Lower leg skin (tissue), 4 donors: ENCODE results near the gene PTH2R. TPM values are rescaled to one million over a fixed set of nuclear protein-coding genes. Genes with fewer than 3 reads are reported as not detected.

ENCODE experiments used
- DNase-seq, 2 donors: peaks; one replicate each; pipeline ENCODE4 v3.0.0-alpha.2; 2019; ENCODE audit warnings: low spot score in 2 of 2
- H3K4me3 ChIP-seq: fragments of 200-600 bp; sonication (generic); 2 replicates; pipeline ENCODE4 v1.5.1; 2017; ENCODE audit warnings: mild to moderate bottlenecking, low read depth; ENCODE audit not compliant: poor library complexity, severe bottlenecking
- POLR2A ChIP-seq, 2 donors: fragments of 450-650 bp; IDR thresholded peaks; one replicate each; pipeline ENCODE4 v1.6.1; 2016 to 2017; ENCODE audit warnings: antibody characterized with exemption in 2 of 2, mild to moderate bottlenecking in 1 of 2, moderate library complexity in 1 of 2
- WGBS, 2 donors: methylation state at CpG; one replicate each; pipeline ENCODE4 v1.1.5; 2018; 5-methylcytosine and 5-hydroxymethylcytosine counted together
- intact Hi-C: fragments of 100-400 bp; cut with DNase I; formaldehyde crosslinking; loops from one replicate; pipeline ENCODE4 v1.15.0; 2023; ENCODE audit warnings: low total_unique reads
- total RNA-seq, 4 donors: library from RNA; depleted of rRNA; stranded (reverse); fragments of >200 nt; gene quantifications; one replicate each; pipeline ENCODE4 v1.1.0, GENCODE V29; 2016
- TF ChIP-seq, protein P1 (sequence below), 3 donors: fragments of 450-650 bp; IDR thresholded peaks; one replicate each; pipeline ENCODE4 v1.5.1; 2016; ENCODE audit warnings: antibody characterized with exemption in 3 of 3, mild to moderate bottlenecking in 3 of 3, moderate library complexity in 2 of 3

PTH2R gene
- total RNA-seq, 4 donors from 2014 or later: 0.25 to 0.29 TPM; not detected in 2

DNA sequence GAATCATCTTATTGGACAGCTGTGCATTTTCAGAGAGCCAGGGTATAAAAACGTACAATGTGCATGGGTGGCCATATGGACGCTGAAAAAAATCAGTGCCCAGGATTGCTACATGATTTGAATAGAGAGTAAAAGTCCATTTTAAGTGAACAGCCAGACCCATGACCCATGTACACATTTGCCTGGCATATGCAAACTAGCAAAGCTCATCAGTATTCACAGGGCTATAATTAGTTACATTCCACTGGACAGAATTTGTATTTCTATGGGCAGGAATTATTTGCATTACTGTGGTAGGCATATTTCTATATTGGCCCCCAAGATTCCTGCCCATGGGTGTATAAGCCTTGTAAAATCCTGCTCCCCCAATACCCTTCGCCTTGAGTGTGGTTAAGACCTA is 78.8 kb downstream of the PTH2R start:
- 83 to 93% methylated on average over 3 of the region's 3 CpGs for WGBS, 2 donors
- H3K4me3 ChIP-seq: no peak overlapping the region

DNA sequence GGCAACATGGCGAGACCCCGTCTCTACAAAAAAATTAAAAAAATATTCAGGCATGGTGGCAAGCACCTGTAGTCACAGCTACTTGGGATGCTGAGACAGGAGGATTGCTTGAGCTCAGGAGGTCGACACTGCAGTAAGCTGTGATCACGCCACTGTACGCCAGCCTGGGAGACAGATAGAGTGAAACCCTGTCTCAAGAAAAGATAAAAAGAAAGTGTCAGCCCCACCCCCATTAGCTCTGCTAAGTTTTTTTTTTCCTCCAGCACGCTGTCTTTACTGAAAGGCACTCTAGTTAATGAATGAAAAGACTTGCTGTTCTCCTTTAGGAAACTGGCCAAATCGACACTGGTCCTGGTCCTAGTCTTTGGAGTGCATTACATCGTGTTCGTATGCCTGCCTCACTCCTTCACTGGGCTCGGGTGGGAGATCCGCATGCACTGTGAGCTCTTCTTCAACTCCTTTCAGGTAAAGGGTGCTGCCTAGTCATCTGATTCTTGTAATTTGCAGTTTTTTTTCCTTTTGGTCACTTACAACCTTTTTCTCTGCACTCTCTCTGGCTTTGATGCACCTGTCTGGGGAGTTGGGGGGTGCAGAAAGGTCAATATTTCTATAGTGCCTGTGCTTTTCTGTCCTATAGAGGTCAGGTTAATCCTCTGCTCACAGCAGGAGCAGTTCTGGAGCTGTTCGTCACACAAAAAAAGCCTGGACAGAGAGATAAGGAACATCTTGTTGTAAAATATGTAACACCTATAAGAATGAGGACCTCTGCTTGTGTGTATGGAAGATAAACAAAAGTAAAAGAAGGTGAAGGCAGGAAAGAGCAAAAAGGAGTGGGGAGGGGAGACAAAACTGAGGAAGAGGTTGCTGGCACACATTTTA is 82.3 kb downstream of the PTH2R start:
- no peak for DNase-seq
- TF ChIP-seq POLR2A (IDR thresholded peaks at IDR 0.05): no peak
- TF ChIP-seq, protein P1, sequence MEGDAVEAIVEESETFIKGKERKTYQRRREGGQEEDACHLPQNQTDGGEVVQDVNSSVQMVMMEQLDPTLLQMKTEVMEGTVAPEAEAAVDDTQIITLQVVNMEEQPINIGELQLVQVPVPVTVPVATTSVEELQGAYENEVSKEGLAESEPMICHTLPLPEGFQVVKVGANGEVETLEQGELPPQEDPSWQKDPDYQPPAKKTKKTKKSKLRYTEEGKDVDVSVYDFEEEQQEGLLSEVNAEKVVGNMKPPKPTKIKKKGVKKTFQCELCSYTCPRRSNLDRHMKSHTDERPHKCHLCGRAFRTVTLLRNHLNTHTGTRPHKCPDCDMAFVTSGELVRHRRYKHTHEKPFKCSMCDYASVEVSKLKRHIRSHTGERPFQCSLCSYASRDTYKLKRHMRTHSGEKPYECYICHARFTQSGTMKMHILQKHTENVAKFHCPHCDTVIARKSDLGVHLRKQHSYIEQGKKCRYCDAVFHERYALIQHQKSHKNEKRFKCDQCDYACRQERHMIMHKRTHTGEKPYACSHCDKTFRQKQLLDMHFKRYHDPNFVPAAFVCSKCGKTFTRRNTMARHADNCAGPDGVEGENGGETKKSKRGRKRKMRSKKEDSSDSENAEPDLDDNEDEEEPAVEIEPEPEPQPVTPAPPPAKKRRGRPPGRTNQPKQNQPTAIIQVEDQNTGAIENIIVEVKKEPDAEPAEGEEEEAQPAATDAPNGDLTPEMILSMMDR (IDR thresholded peaks at IDR 0.05): no peak
- H3K4me3 ChIP-seq: no peak overlapping the region
- WGBS, 2 donors: 69 to 72% methylated on average over 12 of the region's 12 CpGs
- intact Hi-C loops: no loop called here

More for the DNA sequence above, 78.8 kb downstream of the PTH2R start:
- intact Hi-C loops: no loop called here
- DNase-seq: no peak
- TF ChIP-seq, protein P1 (IDR thresholded peaks at IDR 0.05): no peak
- TF ChIP-seq POLR2A (IDR thresholded peaks at IDR 0.05): no peak

DNA sequence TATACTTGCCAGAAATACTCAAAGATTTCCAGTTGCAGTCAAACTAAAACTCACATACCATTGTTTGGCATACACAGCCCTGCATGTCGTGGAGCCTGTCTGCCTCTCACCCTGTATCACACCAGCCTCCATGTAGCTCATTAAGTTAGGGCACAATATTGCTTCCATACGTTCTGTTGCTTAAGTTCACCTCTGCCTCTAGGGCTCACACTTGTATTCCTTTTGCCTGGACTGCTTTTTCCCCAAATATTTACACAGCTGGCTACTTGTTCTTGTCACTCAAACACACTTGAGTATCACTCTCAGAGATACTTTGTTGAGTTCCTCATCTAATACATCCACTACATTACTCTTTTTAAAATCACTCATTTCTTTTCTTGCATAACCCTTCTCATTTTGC is 83.1 kb downstream of the PTH2R start:
- intact Hi-C loops: no loop called here
- TF ChIP-seq POLR2A (IDR thresholded peaks at IDR 0.05): no peak
- TF ChIP-seq, protein P1 (IDR thresholded peaks at IDR 0.05): no peak
- 20 to 24% methylated on average over 2 of the region's 2 CpGs for WGBS, 2 donors
- no peak overlapping the region for H3K4me3 ChIP-seq
- no peak for DNase-seq

DNA sequence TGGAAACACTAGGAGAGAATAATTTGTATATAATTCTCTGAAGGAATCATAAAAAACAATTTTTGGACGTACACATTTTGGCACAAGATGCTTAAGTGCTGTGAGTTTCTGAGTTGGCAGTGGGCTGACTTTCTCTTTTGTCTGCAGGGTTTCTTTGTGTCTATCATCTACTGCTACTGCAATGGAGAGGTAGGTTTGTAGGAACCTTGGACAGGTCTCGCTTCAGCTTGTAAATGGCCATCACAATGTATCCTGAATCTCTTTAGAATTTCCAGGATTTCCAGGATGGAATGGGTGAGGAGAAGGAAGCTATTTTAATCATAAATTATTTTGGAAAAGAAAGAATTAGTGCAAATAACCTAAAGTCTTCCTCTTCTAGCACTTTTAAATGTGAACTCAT is 83.9 kb downstream of the PTH2R start:
- intact Hi-C loops: no loop called here
- TF ChIP-seq, protein P1 (IDR thresholded peaks at IDR 0.05): no peak
- TF ChIP-seq POLR2A (IDR thresholded peaks at IDR 0.05): no peak
- no peak for DNase-seq
- WGBS, 2 donors: 61 to 71% methylated on average over 2 of the region's 2 CpGs
- H3K4me3 ChIP-seq: no peak overlapping the region

DNA sequence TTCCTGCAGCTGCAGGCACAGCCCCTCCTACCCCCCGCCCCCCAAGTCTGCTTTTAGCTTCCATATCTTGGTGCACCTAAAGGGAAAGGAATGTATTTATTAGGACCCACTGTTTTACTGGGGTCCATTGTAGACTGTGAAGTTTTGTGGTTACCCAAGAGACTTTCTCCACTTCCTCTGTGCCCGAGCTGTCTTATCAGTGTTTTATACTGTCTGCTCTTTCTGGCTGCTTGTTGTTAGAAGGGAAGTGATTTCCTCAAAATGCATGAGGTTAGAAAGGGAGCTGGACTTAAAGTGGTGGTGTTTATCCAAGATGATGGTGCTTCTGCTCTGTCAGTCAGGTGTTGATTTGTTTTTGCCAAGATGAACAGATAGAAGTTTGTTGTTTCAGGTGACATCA is 85.0 kb downstream of the PTH2R start:
- no peak for DNase-seq
- H3K4me3 ChIP-seq: no peak overlapping the region
- TF ChIP-seq POLR2A (IDR thresholded peaks at IDR 0.05): no peak
- TF ChIP-seq, protein P1 (IDR thresholded peaks at IDR 0.05): no peak
- WGBS, 2 donors: 67 to 74% methylated on average over 2 of the region's 2 CpGs
- intact Hi-C loops: no loop called here
